Stimulated activated CD8-positive, alpha-beta memory T cell treated with anti-CD3 and anti-CD28 coated beads, Interleukin-12 subunit alpha, Interleukin-12 subunit beta, amount 100 ng/mL, for 1 hour (primary cell): Measurements from ENCODE around the gene ABHD1.

Experiments
- DNase-seq: peaks from one replicate; pipeline ENCODE4 v3.0.0-alpha.2; 2020; ENCODE audit warnings: low read depth

The ABHD1 gene

GRCh38 chr2:27136751-27137150 is 13.1 kb downstream of the ABHD1 start:
- DNase-seq, result no peak

- no peak for DNase-seq
Observed at GRCh38 chr2:27137322-27137935, 13.8 kb downstream of the ABHD1 start.

- DNase-seq, result no peak
Observed at GRCh38 chr2:27138111-27138510, 14.5 kb downstream of the ABHD1 start.

- DNase-seq, result no peak
Observed at GRCh38 chr2:27139310-27139709, 15.7 kb downstream of the ABHD1 start, which contains the start of gene PRR30. Gene PRR30, minus strand, starts transcription at chr2:27139410. Its CDS starts 1,081 bp downstream, at chr2:27138329.

- no peak for DNase-seq
Observed at GRCh38 chr2:27143285-27143684, 19.7 kb downstream of the ABHD1 start.

- DNase-seq, result no peak
Observed at GRCh38 chr2:27145682-27146081, 22.1 kb downstream of the ABHD1 start.

GRCh38 chr2:27147935-27148334 is 24.3 kb downstream of the ABHD1 start:
- no peak for DNase-seq

GRCh38 chr2:27148801-27149439 is 25.3 kb downstream of the ABHD1 start, which contains the start of gene TCF23:
Gene TCF23, plus strand, starts transcription at chr2:27149004. Its CDS starts 130 bp downstream, at chr2:27149134.
- DNase-seq, result no peak

GRCh38 chr2:27149570-27150405 is 26.2 kb downstream of the ABHD1 start:
- no peak for DNase-seq

- DNase-seq, result no peak
Observed at GRCh38 chr2:27150639-27151230, 27.1 kb downstream of the ABHD1 start.

- DNase-seq, result no peak
Observed at GRCh38 chr2:27152102-27152795, 28.6 kb downstream of the ABHD1 start.

GRCh38 chr2:27152796-27153464 is 29.3 kb downstream of the ABHD1 start:
- no peak for DNase-seq

- no peak for DNase-seq
Observed at GRCh38 chr2:27154488-27154887, 30.9 kb downstream of the ABHD1 start.

- no peak for DNase-seq
Observed at GRCh38 chr2:27155069-27155520, 31.5 kb downstream of the ABHD1 start.

GRCh38 chr2:27158468-27158867 is 34.9 kb downstream of the ABHD1 start:
- DNase-seq, result no peak

- DNase-seq, result no peak
Observed at GRCh38 chr2:27159271-27159670, 35.7 kb downstream of the ABHD1 start.

GRCh38 chr2:27160191-27160590 is 36.6 kb downstream of the ABHD1 start:
- DNase-seq, result no peak

GRCh38 chr2:27162151-27163121 is 38.8 kb downstream of the ABHD1 start:
- DNase-seq, result no peak

GRCh38 chr2:27164960-27165763 is 41.5 kb downstream of the ABHD1 start:
- DNase-seq, result no peak
